Cardiac muscle cell (in vitro differentiated cells and primary cell): ENCODE results near the gene SCNM1. TPM values are rescaled to one million over a fixed set of nuclear protein-coding genes. Genes with fewer than 3 reads are reported as not detected.

Experiments used
- DNase-seq, 2 donors: peaks; one replicate each; pipeline versions ENCODE4 v3.0.0 to v3.0.0-alpha.2; 2010 to 2017; ENCODE audit warnings: low read depth in 1 of 2, low spot score in 1 of 2
- H3K27ac ChIP-seq: fragments of 200-600 bp; sonication (generic); 2 replicates; pipeline ENCODE4 v1.5.1; 2016
- H3K27me3 ChIP-seq: fragments of 200-600 bp; sonication (generic); 2 replicates; pipeline ENCODE4 v1.6.0; 2016; ENCODE audit warnings: control low read depth
- H3K36me3 ChIP-seq: fragments of 200-600 bp; sonication (generic); 2 replicates; pipeline ENCODE4 v1.5.1; 2016; ENCODE audit warnings: control low read depth
- H3K4me1 ChIP-seq: fragments of 200-600 bp; sonication (generic); 2 replicates; pipeline ENCODE4 v1.8.1; 2017; ENCODE audit warnings: low read depth, mild to moderate bottlenecking, mixed run types
- H3K4me3 ChIP-seq: fragments of 200-600 bp; sonication (generic); 2 replicates; pipeline ENCODE4 v1.5.1; 2016; ENCODE audit warnings: mild to moderate bottlenecking
- H3K9me3 ChIP-seq: fragments of 200-600 bp; sonication (generic); 2 replicates; pipeline ENCODE4 v1.5.1; 2017; ENCODE audit warnings: low read depth, mild to moderate bottlenecking, control low read depth
- CTCF ChIP-seq: IDR thresholded peaks from 2 replicates; pipeline ENCODE4 v1.5.1; 2012; ENCODE audit warnings: low read depth, mild to moderate bottlenecking, low read length
- polyA plus RNA-seq: library from polyadenylated mRNA; unstranded; fragments of >200 nt; fragmentation: Nextera tagmentation; extraction: Ambion mirVana; gene quantifications from 2 replicates; pipeline ENCODE4 v1.2.1, GENCODE V29; 2016
- total RNA-seq: library from RNA; depleted of rRNA; stranded (reverse); fragments of >200 nt; gene quantifications from 2 replicates; pipeline ENCODE4 v1.2.3, GENCODE V29; 2016

SCNM1 gene
- total and polyA plus RNA-seq, 2 experiments from 2014 or later: 30.8 to 80.7 TPM

- Histone ChIP-seq H3K9me3 (no peaks in the 10 kb centered on the region), H3K27me3 (no peaks in the 10 kb centered on the region), H3K4me3 (no peak overlapping the region), H3K27ac (no peak overlapping the region), H3K4me1 (peaks cover 3% of the 10 kb centered on the region), H3K36me3 (peaks cover 19% of the 10 kb centered on the region)
- no peak for DNase-seq
- TF ChIP-seq CTCF: no peak
Measured at GRCh38 chr1:151210830-151211229, 44.9 kb downstream of the SCNM1 start.

GRCh38 chr1:151211972-151212705 lies 46.2 kb downstream of the SCNM1 start:
- no peak for TF ChIP-seq CTCF
- Histone ChIP-seq H3K27me3 (no peaks in the 10 kb centered on the region), H3K9me3 (no peaks in the 10 kb centered on the region), H3K4me1 (peaks cover 3% of the 10 kb centered on the region), H3K36me3 (peaks cover 17% of the 10 kb centered on the region), H3K27ac (no peak overlapping the region), H3K4me3 (no peak overlapping the region)
- no peak for DNase-seq

GRCh38 chr1:151213560-151213959 lies 47.6 kb downstream of the SCNM1 start:
- peak in 1 of 2 donors; percentile 27 for DNase-seq
- Histone ChIP-seq H3K4me3 (no peak overlapping the region), H3K9me3 (no peaks in the 10 kb centered on the region), H3K27me3 (no peaks in the 10 kb centered on the region), H3K27ac (peak overlapping the region; percentile 25), H3K36me3 (peaks cover 8% of the 10 kb centered on the region), H3K4me1 (peaks cover 3% of the 10 kb centered on the region)
- no peak for TF ChIP-seq CTCF

Other genes starting within 250 kb of the SCNM1 start
- gene SETDB1, start 239.8 kb upstream of the SCNM1 start, total RNA-seq: 37.8 and 69.9 TPM in 2 replicates
- 20.1 and 23.7 TPM in 2 replicates for gene SETDB1, start 239.8 kb upstream of the SCNM1 start, polyA plus RNA-seq
- 64.7 and 65.0 TPM in 2 replicates for gene CERS2, start 191.3 kb upstream of the SCNM1 start, total RNA-seq
- gene CERS2, start 191.3 kb upstream of the SCNM1 start, polyA plus RNA-seq: 119 and 124 TPM in 2 replicates
- gene ANXA9, start 183.9 kb upstream of the SCNM1 start, total RNA-seq: 0.21 and 1.7 TPM in 2 replicates
- gene ANXA9, start 183.9 kb upstream of the SCNM1 start, polyA plus RNA-seq: 1.4 and 2.0 TPM in 2 replicates
- 29.3 and 35.6 TPM in 2 replicates for gene MINDY1, start 159.2 kb upstream of the SCNM1 start, total RNA-seq
- 11.5 and 18.9 TPM in 2 replicates for gene MINDY1, start 159.2 kb upstream of the SCNM1 start, polyA plus RNA-seq
- 44.1 and 51.6 TPM in 2 replicates for gene PRUNE1, start 157.7 kb upstream of the SCNM1 start, total RNA-seq
- 52.2 and 67.3 TPM in 2 replicates for gene PRUNE1, start 157.7 kb upstream of the SCNM1 start, polyA plus RNA-seq
- 0.66 and 1.3 TPM in 2 replicates for gene BNIPL, start 129.6 kb upstream of the SCNM1 start, total RNA-seq
- gene BNIPL, start 129.6 kb upstream of the SCNM1 start, polyA plus RNA-seq: 0.65 and 1.3 TPM in 2 replicates
- 11.6 and 13.6 TPM in 2 replicates for gene C1orf56, start 118.4 kb upstream of the SCNM1 start, total RNA-seq
- 15.6 TPM in 2 replicates for gene C1orf56, start 118.4 kb upstream of the SCNM1 start, polyA plus RNA-seq
- 42.8 and 49.3 TPM in 2 replicates for gene CDC42SE1, start 106.5 kb upstream of the SCNM1 start, total RNA-seq
- 24.0 and 25.4 TPM in 2 replicates for gene CDC42SE1, start 106.5 kb upstream of the SCNM1 start, polyA plus RNA-seq
- 15.1 and 30.1 TPM in 2 replicates for gene MLLT11, start 105.7 kb upstream of the SCNM1 start, total RNA-seq
- gene MLLT11, start 105.7 kb upstream of the SCNM1 start, polyA plus RNA-seq: 54.5 and 91.6 TPM in 2 replicates
- gene GABPB2, start 95.4 kb upstream of the SCNM1 start, total RNA-seq: 2.9 and 4.6 TPM in 2 replicates
- gene GABPB2, start 95.4 kb upstream of the SCNM1 start, polyA plus RNA-seq: 1.6 and 1.7 TPM in 2 replicates
- 22.0 and 28.1 TPM in 2 replicates for gene SEMA6C, start 19.5 kb upstream of the SCNM1 start, total RNA-seq
- 23.3 and 29.9 TPM in 2 replicates for gene SEMA6C, start 19.5 kb upstream of the SCNM1 start, polyA plus RNA-seq
- 0.45 TPM in 1 of 2 replicates, not detected in the other for gene TNFAIP8L2, start 9.5 kb upstream of the SCNM1 start, total RNA-seq
- 0.20 and 0.39 TPM in 2 replicates for gene TNFAIP8L2, start 9.5 kb upstream of the SCNM1 start, polyA plus RNA-seq
- gene LYSMD1, start 242 bp upstream of the SCNM1 start, total RNA-seq: 19.7 and 26.7 TPM in 2 replicates
- 4.9 and 8.0 TPM in 2 replicates for gene LYSMD1, start 242 bp upstream of the SCNM1 start, polyA plus RNA-seq
- 0.48 TPM in 1 of 2 replicates, not detected in the other for gene TMOD4, start 9.8 kb downstream of the SCNM1 start, total RNA-seq
- gene TMOD4, start 9.8 kb downstream of the SCNM1 start, polyA plus RNA-seq: 0.44 TPM in 1 of 2 replicates, not detected in the other
- gene VPS72, start 24.1 kb downstream of the SCNM1 start, total RNA-seq: 47.5 and 60.0 TPM in 2 replicates
- gene VPS72, start 24.1 kb downstream of the SCNM1 start, polyA plus RNA-seq: 64.7 and 82.7 TPM in 2 replicates
- 36.4 and 91.3 TPM in 2 replicates for gene PIP5K1A, start 32.4 kb downstream of the SCNM1 start, total RNA-seq
- 21.6 and 28.8 TPM in 2 replicates for gene PIP5K1A, start 32.4 kb downstream of the SCNM1 start, polyA plus RNA-seq
- gene PSMD4, start 88.6 kb downstream of the SCNM1 start, total RNA-seq: 140 and 199 TPM in 2 replicates
- gene PSMD4, start 88.6 kb downstream of the SCNM1 start, polyA plus RNA-seq: 246 and 277 TPM in 2 replicates
- gene ZNF687, start 116.2 kb downstream of the SCNM1 start, total RNA-seq: 31.9 and 48.5 TPM in 2 replicates
- 3.6 and 5.4 TPM in 2 replicates for gene ZNF687, start 116.2 kb downstream of the SCNM1 start, polyA plus RNA-seq
- gene PI4KB, start 161.3 kb downstream of the SCNM1 start, total RNA-seq: 35.7 and 53.5 TPM in 2 replicates
- gene PI4KB, start 161.3 kb downstream of the SCNM1 start, polyA plus RNA-seq: 46.0 and 62.6 TPM in 2 replicates
- gene RFX5, start 181.1 kb downstream of the SCNM1 start, total RNA-seq: 67.8 and 87.2 TPM in 2 replicates
- gene RFX5, start 181.1 kb downstream of the SCNM1 start, polyA plus RNA-seq: 51.3 and 52.4 TPM in 2 replicates
- 47.1 and 73.5 TPM in 2 replicates for gene SELENBP1, start 206.6 kb downstream of the SCNM1 start, total RNA-seq
- gene SELENBP1, start 206.6 kb downstream of the SCNM1 start, polyA plus RNA-seq: 43.6 and 69.0 TPM in 2 replicates
- 220 and 354 TPM in 2 replicates for gene PSMB4, start 233.4 kb downstream of the SCNM1 start, total RNA-seq
- gene PSMB4, start 233.4 kb downstream of the SCNM1 start, polyA plus RNA-seq: 71.1 and 104 TPM in 2 replicates